SK-N-SH treated with all-trans-retinoic acid at 6 μM for 48 hours (cell line): Measurements from ENCODE around the gene ITGB3BP.

Experiments used
- ATAC-seq: fragments of 200-7000 bp; cut with Tn5 transposase; 3 replicates; pipeline ENCODE4 v1.9.1; 2020; ENCODE audit warnings: mild to moderate bottlenecking, moderate library complexity
- ARNTL ChIP-seq: fragments of 450-650 bp; formaldehyde crosslinking; IDR thresholded peaks from 2 replicates; pipeline ENCODE4 v1.5.0; 2020; ENCODE audit warnings: low read depth, mild to moderate bottlenecking, moderate library complexity, borderline replicate concordance
- ESRRG ChIP-seq: fragments of 250-450 bp; sonication (Bioruptor Pico); IDR thresholded peaks from 2 replicates; pipeline ENCODE4 v1.6.1; 2021; ENCODE audit warnings: mild to moderate bottlenecking
- GLIS3 ChIP-seq: fragments of 250-450 bp; sonication (Bioruptor Pico); IDR thresholded peaks from 2 replicates; pipeline ENCODE4 v1.5.0; 2020; ENCODE audit warnings: mild to moderate bottlenecking, moderate library complexity
- ISL1 ChIP-seq: fragments of 250-450 bp; sonication (Bioruptor Pico); IDR thresholded peaks from 2 replicates; pipeline ENCODE4 v2.1.2; 2022; ENCODE audit warnings: mild to moderate bottlenecking, moderate library complexity
- OSR1 ChIP-seq: fragments of 250-450 bp; sonication (Bioruptor Pico); IDR thresholded peaks from 2 replicates; pipeline ENCODE4 v1.8.0; 2022; ENCODE audit warnings: moderate library complexity, mild to moderate bottlenecking, inconsistent platforms
- PPARA ChIP-seq: fragments of 250-450 bp; sonication (Bioruptor Pico); IDR thresholded peaks from 2 replicates; pipeline ENCODE4 v1.5.0; 2020; ENCODE audit warnings: mild to moderate bottlenecking, borderline replicate concordance
- RARB ChIP-seq: fragments of 250-450 bp; sonication (Bioruptor Pico); IDR thresholded peaks from 2 replicates; pipeline ENCODE4 v1.8.0; 2021; ENCODE audit warnings: mild to moderate bottlenecking, moderate library complexity
- SNAI2 ChIP-seq: fragments of 250-450 bp; sonication (Bioruptor Pico); IDR thresholded peaks from 2 replicates; pipeline ENCODE4 v1.5.0; 2020; ENCODE audit warnings: mild to moderate bottlenecking, moderate library complexity
- TCF4 ChIP-seq: fragments of 250-450 bp; sonication (Bioruptor Pico); IDR thresholded peaks from 2 replicates; pipeline ENCODE4 v1.8.0; 2021; ENCODE audit warnings: mild to moderate bottlenecking, moderate library complexity, borderline replicate concordance
- TOX ChIP-seq: fragments of 250-450 bp; sonication (Bioruptor Pico); IDR thresholded peaks from 2 replicates; pipeline ENCODE4 v1.8.0; 2021; ENCODE audit warnings: mild to moderate bottlenecking, moderate library complexity, borderline replicate concordance
- ZFP3 ChIP-seq: fragments of 250-450 bp; sonication (Bioruptor Pico); IDR thresholded peaks from 2 replicates; pipeline ENCODE4 v1.5.0; 2020; ENCODE audit warnings: mild to moderate bottlenecking, moderate library complexity
- ZFP30 ChIP-seq: fragments of 450-650 bp; formaldehyde crosslinking; IDR thresholded peaks from 2 replicates; pipeline ENCODE4 v1.5.0; 2022; ENCODE audit warnings: mild to moderate bottlenecking, moderate library complexity
- ZNF565 ChIP-seq: fragments of 450-650 bp; formaldehyde crosslinking; conservative IDR thresholded peaks from 2 replicates; pipeline ENCODE4 v1.5.0; 2020; ENCODE audit warnings: low read depth, mild to moderate bottlenecking, moderate library complexity
- ZNF8 ChIP-seq: fragments of 450-650 bp; formaldehyde crosslinking; IDR thresholded peaks from 2 replicates; pipeline ENCODE4 v1.5.0; 2020; ENCODE audit warnings: mild to moderate bottlenecking, moderate library complexity
- TF ChIP-seq, protein P1 (sequence below): fragments of 250-450 bp; sonication (Bioruptor Pico); IDR thresholded peaks from 2 replicates; pipeline ENCODE4 v1.5.1; 2020; ENCODE audit warnings: low read depth, mild to moderate bottlenecking, moderate library complexity
- TF ChIP-seq, protein P2 (sequence below): fragments of 250-450 bp; sonication (Bioruptor Pico); IDR thresholded peaks from 2 replicates; pipeline ENCODE4 v1.8.0; 2020; ENCODE audit warnings: mild to moderate bottlenecking, moderate library complexity, borderline replicate concordance
- TF ChIP-seq, protein P3 (sequence below): fragments of 250-450 bp; sonication (Bioruptor Pico); IDR thresholded peaks from 2 replicates; pipeline ENCODE4 v1.5.1; 2021; ENCODE audit warnings: mild to moderate bottlenecking, moderate library complexity
- TF ChIP-seq, protein P4 (sequence below): fragments of 250-450 bp; sonication (Bioruptor Pico); IDR thresholded peaks from 2 replicates; pipeline ENCODE4 v1.5.0; 2020; ENCODE audit warnings: mild to moderate bottlenecking, moderate library complexity
- TF ChIP-seq, protein P5 (sequence below): fragments of 250-450 bp; sonication (Bioruptor Pico); IDR thresholded peaks from 2 replicates; pipeline ENCODE4 v1.8.0; 2021; ENCODE audit warnings: low read depth, mild to moderate bottlenecking, moderate library complexity, borderline replicate concordance

The ITGB3BP gene

DNA sequence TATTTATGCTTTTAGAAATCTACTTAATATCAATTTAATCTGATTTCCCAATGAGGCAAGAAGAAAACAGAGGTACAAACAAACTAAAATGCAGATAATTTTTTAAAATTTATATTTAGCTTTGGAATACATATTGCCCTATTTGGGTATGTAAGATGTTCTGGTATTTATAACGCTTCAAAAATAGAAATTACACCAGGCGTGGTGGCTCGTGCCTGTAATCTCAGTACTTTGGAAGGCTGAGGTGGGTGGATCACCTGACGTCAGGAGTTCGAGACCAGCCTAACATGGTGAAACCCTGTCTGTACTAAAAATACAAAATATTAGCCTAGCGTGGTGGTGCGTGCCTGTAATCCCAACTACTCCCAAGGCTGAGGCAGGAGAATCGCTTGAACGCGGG is 13.3 kb downstream of the ITGB3BP start:
- no peak for ATAC-seq
- TF ChIP-seq TCF4 (CRISPR knock-in tag) (no peak), ZFP30 (no peak), RARB (CRISPR knock-in tag) (no peak), TOX (CRISPR knock-in tag) (no peak), ARNTL (CRISPR knock-in tag) (no peak), ESRRG (CRISPR knock-in tag) (no peak), ZFP3 (CRISPR knock-in tag) (no peak), PPARA (CRISPR knock-in tag) (no peak), ZNF565 (CRISPR knock-in tag) (no peak), GLIS3 (no peak)
- TF ChIP-seq, protein P1, sequence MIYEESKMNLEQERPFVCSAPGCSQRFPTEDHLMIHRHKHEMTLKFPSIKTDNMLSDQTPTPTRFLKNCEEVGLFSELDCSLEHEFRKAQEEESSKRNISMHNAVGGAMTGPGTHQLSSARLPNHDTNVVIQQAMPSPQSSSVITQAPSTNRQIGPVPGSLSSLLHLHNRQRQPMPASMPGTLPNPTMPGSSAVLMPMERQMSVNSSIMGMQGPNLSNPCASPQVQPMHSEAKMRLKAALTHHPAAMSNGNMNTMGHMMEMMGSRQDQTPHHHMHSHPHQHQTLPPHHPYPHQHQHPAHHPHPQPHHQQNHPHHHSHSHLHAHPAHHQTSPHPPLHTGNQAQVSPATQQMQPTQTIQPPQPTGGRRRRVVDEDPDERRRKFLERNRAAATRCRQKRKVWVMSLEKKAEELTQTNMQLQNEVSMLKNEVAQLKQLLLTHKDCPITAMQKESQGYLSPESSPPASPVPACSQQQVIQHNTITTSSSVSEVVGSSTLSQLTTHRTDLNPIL (CRISPR knock-in tag): no peak
- TF ChIP-seq, protein P2, sequence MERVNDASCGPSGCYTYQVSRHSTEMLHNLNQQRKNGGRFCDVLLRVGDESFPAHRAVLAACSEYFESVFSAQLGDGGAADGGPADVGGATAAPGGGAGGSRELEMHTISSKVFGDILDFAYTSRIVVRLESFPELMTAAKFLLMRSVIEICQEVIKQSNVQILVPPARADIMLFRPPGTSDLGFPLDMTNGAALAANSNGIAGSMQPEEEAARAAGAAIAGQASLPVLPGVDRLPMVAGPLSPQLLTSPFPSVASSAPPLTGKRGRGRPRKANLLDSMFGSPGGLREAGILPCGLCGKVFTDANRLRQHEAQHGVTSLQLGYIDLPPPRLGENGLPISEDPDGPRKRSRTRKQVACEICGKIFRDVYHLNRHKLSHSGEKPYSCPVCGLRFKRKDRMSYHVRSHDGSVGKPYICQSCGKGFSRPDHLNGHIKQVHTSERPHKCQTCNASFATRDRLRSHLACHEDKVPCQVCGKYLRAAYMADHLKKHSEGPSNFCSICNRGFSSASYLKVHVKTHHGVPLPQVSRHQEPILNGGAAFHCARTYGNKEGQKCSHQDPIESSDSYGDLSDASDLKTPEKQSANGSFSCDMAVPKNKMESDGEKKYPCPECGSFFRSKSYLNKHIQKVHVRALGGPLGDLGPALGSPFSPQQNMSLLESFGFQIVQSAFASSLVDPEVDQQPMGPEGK (CRISPR knock-in tag): no peak
- TF ChIP-seq, protein P3, sequence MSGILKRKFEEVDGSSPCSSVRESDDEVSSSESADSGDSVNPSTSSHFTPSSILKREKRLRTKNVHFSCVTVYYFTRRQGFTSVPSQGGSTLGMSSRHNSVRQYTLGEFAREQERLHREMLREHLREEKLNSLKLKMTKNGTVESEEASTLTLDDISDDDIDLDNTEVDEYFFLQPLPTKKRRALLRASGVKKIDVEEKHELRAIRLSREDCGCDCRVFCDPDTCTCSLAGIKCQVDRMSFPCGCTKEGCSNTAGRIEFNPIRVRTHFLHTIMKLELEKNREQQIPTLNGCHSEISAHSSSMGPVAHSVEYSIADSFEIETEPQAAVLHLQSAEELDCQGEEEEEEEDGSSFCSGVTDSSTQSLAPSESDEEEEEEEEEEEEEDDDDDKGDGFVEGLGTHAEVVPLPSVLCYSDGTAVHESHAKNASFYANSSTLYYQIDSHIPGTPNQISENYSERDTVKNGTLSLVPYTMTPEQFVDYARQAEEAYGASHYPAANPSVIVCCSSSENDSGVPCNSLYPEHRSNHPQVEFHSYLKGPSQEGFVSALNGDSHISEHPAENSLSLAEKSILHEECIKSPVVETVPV: no peak
- TF ChIP-seq, protein P4, sequence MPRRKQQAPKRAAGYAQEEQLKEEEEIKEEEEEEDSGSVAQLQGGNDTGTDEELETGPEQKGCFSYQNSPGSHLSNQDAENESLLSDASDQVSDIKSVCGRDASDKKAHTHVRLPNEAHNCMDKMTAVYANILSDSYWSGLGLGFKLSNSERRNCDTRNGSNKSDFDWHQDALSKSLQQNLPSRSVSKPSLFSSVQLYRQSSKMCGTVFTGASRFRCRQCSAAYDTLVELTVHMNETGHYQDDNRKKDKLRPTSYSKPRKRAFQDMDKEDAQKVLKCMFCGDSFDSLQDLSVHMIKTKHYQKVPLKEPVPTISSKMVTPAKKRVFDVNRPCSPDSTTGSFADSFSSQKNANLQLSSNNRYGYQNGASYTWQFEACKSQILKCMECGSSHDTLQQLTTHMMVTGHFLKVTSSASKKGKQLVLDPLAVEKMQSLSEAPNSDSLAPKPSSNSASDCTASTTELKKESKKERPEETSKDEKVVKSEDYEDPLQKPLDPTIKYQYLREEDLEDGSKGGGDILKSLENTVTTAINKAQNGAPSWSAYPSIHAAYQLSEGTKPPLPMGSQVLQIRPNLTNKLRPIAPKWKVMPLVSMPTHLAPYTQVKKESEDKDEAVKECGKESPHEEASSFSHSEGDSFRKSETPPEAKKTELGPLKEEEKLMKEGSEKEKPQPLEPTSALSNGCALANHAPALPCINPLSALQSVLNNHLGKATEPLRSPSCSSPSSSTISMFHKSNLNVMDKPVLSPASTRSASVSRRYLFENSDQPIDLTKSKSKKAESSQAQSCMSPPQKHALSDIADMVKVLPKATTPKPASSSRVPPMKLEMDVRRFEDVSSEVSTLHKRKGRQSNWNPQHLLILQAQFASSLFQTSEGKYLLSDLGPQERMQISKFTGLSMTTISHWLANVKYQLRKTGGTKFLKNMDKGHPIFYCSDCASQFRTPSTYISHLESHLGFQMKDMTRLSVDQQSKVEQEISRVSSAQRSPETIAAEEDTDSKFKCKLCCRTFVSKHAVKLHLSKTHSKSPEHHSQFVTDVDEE (CRISPR knock-in tag): no peak
- TF ChIP-seq, all 23 proteins: peak for 0

DNA sequence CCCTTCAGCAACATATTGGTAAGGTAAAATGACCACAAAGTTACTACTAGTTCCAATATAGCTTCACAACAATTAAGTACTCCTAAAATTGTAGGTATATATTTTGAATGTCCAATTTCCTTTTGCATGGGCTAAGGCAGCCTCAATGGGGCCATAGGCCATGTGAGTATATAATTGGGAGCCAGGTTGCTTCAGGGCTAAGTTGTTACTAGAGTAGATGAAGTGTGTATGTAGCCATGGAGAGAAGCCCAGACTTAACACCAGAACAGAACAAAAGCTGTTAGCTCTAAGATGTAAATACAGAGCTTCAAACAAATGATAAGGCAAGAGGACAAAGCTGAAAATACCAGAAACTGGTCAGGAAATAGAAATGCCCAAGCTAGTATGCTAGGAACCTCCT is 16.2 kb downstream of the ITGB3BP start:
- TF ChIP-seq SNAI2 (no peak), ZFP3 (CRISPR knock-in tag) (no peak), PPARA (CRISPR knock-in tag) (no peak), RARB (CRISPR knock-in tag) (no peak), TCF4 (CRISPR knock-in tag) (no peak), GLIS3 (no peak), OSR1 (CRISPR knock-in tag) (no peak), ZNF565 (CRISPR knock-in tag) (no peak), ARNTL (CRISPR knock-in tag) (no peak), ISL1 (CRISPR knock-in tag) (no peak), ZNF8 (CRISPR knock-in tag) (no peak), ZFP30 (no peak)
- TF ChIP-seq, protein P4 (CRISPR knock-in tag): no peak
- TF ChIP-seq, protein P2 (CRISPR knock-in tag): no peak
- TF ChIP-seq, protein P5, sequence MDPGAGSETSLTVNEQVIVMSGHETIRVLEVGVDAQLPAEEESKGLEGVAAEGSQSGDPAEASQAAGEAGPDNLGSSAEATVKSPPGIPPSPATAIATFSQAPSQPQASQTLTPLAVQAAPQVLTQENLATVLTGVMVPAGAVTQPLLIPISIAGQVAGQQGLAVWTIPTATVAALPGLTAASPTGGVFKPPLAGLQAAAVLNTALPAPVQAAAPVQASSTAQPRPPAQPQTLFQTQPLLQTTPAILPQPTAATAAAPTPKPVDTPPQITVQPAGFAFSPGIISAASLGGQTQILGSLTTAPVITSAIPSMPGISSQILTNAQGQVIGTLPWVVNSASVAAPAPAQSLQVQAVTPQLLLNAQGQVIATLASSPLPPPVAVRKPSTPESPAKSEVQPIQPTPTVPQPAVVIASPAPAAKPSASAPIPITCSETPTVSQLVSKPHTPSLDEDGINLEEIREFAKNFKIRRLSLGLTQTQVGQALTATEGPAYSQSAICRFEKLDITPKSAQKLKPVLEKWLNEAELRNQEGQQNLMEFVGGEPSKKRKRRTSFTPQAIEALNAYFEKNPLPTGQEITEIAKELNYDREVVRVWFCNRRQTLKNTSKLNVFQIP: no peak
- no peak for ATAC-seq
